Fibroblast of pulmonary artery (primary cell): ENCODE data around the gene PRIMPOL.
"Not testable (repeated sequence)": the region's sequence is repeated elsewhere in the genome, so short reads cannot be mapped to it uniquely, and the experiment has no call there.

Experiments used
- DNase-seq: peaks from one replicate; pipeline ENCODE4 v3.0.0-alpha.2; 2010; ENCODE audit warnings: low read depth
- H3K4me3 ChIP-seq: replicated peaks from 2 replicates; pipeline ENCODE4 v1.5.1; 2011; ENCODE audit warnings: low read depth, mild to moderate bottlenecking, control low read depth, low read length, moderate library complexity
- TF ChIP-seq, protein P1 (sequence below): IDR thresholded peaks from 2 replicates; pipeline ENCODE4 v1.5.1; 2011; ENCODE audit warnings: mild to moderate bottlenecking, control low read depth, low read length, inconsistent platforms; ENCODE audit errors: missing control alignments

PRIMPOL gene, protein sequence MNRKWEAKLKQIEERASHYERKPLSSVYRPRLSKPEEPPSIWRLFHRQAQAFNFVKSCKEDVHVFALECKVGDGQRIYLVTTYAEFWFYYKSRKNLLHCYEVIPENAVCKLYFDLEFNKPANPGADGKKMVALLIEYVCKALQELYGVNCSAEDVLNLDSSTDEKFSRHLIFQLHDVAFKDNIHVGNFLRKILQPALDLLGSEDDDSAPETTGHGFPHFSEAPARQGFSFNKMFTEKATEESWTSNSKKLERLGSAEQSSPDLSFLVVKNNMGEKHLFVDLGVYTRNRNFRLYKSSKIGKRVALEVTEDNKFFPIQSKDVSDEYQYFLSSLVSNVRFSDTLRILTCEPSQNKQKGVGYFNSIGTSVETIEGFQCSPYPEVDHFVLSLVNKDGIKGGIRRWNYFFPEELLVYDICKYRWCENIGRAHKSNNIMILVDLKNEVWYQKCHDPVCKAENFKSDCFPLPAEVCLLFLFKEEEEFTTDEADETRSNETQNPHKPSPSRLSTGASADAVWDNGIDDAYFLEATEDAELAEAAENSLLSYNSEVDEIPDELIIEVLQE

DNA sequence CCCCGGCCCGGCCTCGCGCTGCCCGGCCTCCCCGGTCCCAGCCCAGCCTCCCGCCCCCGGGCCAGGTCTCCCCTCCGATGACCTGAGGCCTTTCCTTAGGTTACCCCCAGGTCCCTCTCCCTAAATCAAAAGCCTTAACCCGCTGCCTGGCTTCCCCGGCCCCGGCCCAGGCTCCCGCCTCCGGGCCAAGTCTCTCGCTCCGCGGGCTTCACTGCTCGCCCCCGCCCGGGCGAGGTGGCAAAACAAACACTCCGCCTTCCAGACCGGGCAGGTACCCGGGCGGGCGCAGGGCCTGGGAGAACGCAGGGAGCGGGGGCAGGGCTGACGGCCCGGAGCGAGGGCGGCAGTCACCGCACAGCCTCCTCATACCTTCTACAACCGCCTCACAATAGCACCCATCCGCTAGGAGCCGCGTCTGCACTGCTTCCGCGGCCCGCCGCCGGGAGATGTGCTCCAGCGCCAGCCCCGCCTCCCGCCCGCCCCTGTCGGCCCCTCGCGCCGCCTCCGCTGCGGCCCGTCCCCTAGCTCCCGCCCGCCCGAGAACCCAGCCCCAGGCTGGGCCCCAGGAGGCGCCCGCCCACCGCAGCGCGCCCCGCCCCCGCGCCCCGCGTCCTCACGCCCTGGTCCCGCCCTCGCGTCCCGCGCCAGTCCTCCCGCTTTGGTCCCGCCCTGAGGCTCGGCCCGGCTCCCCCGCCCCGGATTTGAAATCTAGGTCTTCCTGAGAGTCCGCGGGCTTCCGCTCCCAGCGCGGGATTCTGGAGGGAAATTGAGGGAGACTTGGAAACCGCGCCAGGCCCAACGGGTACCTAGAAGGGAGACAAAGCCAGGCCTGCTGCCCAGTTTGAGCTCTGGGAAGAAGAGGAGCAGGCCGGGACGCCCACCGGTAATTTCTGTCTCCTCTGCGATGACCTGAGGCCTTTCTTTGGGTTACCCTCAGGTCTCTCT is at the start of gene PRIMPOL, which contains the start of gene CASP3:
Gene PRIMPOL, plus strand, starts transcription at position 713 of the 945 bp plus-strand sequence. CDS start 7,403 bp downstream, outside the sequence.
Gene CASP3, minus strand, starts transcription at position 422 of the 945 bp plus-strand sequence. CDS start 10,994 bp downstream, outside the sequence.
- peak within 1 kb of the TSS; percentile 72 for H3K4me3 ChIP-seq
- DNase-seq, result peak; percentile 95
- TF ChIP-seq, protein P1, sequence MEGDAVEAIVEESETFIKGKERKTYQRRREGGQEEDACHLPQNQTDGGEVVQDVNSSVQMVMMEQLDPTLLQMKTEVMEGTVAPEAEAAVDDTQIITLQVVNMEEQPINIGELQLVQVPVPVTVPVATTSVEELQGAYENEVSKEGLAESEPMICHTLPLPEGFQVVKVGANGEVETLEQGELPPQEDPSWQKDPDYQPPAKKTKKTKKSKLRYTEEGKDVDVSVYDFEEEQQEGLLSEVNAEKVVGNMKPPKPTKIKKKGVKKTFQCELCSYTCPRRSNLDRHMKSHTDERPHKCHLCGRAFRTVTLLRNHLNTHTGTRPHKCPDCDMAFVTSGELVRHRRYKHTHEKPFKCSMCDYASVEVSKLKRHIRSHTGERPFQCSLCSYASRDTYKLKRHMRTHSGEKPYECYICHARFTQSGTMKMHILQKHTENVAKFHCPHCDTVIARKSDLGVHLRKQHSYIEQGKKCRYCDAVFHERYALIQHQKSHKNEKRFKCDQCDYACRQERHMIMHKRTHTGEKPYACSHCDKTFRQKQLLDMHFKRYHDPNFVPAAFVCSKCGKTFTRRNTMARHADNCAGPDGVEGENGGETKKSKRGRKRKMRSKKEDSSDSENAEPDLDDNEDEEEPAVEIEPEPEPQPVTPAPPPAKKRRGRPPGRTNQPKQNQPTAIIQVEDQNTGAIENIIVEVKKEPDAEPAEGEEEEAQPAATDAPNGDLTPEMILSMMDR, result peak; percentile 14

GRCh38 chr4:184600982-184601381 is 48.6 kb upstream of the PRIMPOL start:
- not testable (repeated sequence) for H3K4me3 ChIP-seq, DNase-seq

DNA sequence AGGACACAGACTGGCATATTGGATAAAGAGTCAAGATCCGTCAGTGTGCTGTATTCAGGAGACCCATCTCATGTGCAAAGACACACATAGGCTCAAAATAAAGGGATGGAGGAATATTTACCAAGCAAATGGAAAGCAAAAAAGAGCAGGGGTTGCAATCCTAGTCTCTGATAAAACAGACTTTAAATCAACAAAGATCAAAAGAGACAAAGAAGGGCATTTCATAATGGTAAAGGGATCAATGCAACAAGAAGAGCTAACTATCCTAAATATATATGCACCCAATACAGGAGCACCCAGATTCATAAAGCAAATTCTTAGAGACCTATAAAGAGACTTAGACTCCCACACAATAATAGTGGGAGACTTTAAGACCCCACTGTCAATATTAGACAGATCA is 46.7 kb upstream of the PRIMPOL start:
- not testable (repeated sequence) for DNase-seq, H3K4me3 ChIP-seq

GRCh38 chr4:184607429-184607828 is 42.1 kb upstream of the PRIMPOL start:
- H3K4me3 ChIP-seq, DNase-seq: not testable (repeated sequence)

- H3K4me3 ChIP-seq, result no peak overlapping the region
- DNase-seq, result no peak
- TF ChIP-seq, protein P1, result no peak
Measured at GRCh38 chr4:184612074-184612473, 37.5 kb upstream of the PRIMPOL start.

DNA sequence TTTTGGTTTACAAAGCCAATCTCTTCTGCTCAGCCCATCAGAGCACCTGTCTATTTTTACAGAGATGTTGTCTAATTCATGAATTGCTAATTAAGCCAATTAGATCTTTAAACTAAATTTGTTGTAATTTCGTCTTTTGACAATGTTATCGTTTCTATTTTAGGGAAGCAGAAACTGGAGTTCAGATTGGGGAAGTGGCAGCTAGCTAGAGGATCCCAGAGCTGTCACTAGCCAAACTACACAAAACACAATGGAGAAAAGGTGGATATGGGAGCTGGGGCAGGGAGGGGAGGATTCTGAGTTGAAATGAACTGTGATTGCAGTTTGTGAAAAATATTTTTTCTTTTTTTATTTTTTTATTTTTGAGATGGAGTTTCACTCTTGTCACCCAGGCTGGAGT is 36.1 kb upstream of the PRIMPOL start:
- TF ChIP-seq, protein P1, result no peak
- DNase-seq, result no peak
- H3K4me3 ChIP-seq, result no peak overlapping the region

DNA sequence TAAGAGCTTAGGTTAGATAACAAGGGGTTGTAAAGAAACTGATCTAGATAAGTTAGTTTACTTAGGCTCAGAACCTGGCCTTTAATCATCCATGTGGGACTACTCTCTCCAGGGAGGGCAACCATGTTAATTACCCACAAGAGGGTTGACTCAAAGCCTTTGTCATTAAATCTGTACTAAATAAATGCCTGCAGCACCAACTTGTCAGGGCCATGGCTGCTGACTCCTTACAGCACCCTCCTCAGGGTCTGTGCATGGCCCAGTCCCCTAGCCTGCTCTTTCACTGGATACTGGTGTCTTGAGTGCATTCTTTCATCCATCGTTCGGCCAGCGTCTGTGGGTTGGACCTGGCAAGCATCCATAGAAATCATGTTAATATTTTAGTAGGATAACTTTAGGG is 35.0 kb upstream of the PRIMPOL start:
- H3K4me3 ChIP-seq, result no peak overlapping the region
- no peak for DNase-seq
- TF ChIP-seq, protein P1, result no peak

DNA sequence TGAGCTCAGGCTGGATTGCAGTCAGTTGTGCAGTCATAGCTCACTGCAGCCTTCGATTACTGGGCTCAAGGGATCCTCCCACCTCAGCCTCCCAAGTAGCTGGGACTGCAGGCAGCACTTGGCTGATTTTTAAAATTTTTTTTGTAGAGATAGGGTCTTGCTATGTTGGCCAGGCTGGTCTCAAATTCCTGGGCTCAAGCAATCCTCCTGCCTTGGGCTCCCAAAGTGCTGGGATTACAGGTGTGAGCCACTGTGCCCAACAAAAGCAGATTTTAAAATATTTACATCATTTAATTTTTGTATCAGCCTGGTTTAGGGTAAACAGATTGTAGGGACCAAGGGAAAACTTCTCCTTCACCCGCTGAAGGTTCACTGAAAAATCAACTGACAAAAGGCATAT is 33.4 kb upstream of the PRIMPOL start:
- DNase-seq, H3K4me3 ChIP-seq: not testable (repeated sequence)
